ENCODE data around the gene NOL6.

The NOL6 gene

GRCh38 chr9:33437898-33438297 lies 35.8 kb downstream of the NOL6 start:
- Histone ChIP-seq H3K9ac (ENCODE audit: low read length) (no peak overlapping the region), H3K36me3 (ENCODE audit: insufficient read depth, low read length) (no peaks in the 10 kb centered on the region), H3K9me3 (ENCODE audit: low read length) (no peaks in the 10 kb centered on the region), H3K27me3 (ENCODE audit: control insufficient read depth in 1 of 2, insufficient read depth in 2 of 2, low read length in 2 of 2) (peaks cover 0 to 3% of the 10 kb centered on the region in 2 donors), H3K4me1 (ENCODE audit: insufficient read depth, low read length) (no peaks in the 10 kb centered on the region), H3K4me3 (ENCODE audit: low read depth in 1 of 2, low read length in 2 of 2) (no peak overlapping the region), H3K27ac (ENCODE audit: low read depth, low read length) (no peak overlapping the region)

GRCh38 chr9:33437205-33437604 lies 36.5 kb downstream of the NOL6 start:
- no peak overlapping the region for H3K27ac ChIP-seq (ENCODE audit: low read depth, low read length)
- H3K9me3 ChIP-seq (ENCODE audit: low read length) = no peaks in the 10 kb centered on the region

GRCh38 chr9:33436445-33436844 lies 37.3 kb downstream of the NOL6 start:
- H3K27me3 ChIP-seq (ENCODE audit: control insufficient read depth in 1 of 2, insufficient read depth in 2 of 2, low read length in 2 of 2) = peaks cover 0 to 3% of the 10 kb centered on the region in 2 donors
- H3K9ac ChIP-seq (ENCODE audit: low read length) = no peak overlapping the region
- no peak overlapping the region for H3K4me3 ChIP-seq (ENCODE audit: low read depth in 1 of 2, low read length in 2 of 2)
- H3K9me3 ChIP-seq (ENCODE audit: low read length) = no peaks in the 10 kb centered on the region
- no peak overlapping the region for H3K27ac ChIP-seq (ENCODE audit: low read depth, low read length)
- no peaks in the 10 kb centered on the region for H3K4me1 ChIP-seq (ENCODE audit: insufficient read depth, low read length)
- no peaks in the 10 kb centered on the region for H3K36me3 ChIP-seq (ENCODE audit: insufficient read depth, low read length)

More at GRCh38 chr9:33437205-33437604, 36.5 kb downstream of the NOL6 start:
- H3K4me1 ChIP-seq (ENCODE audit: insufficient read depth, low read length) = no peaks in the 10 kb centered on the region
- no peak overlapping the region for H3K4me3 ChIP-seq (ENCODE audit: low read depth in 1 of 2, low read length in 2 of 2)
- H3K27me3 ChIP-seq (ENCODE audit: control insufficient read depth in 1 of 2, insufficient read depth in 2 of 2, low read length in 2 of 2) = peaks cover 0 to 3% of the 10 kb centered on the region in 2 donors
- no peaks in the 10 kb centered on the region for H3K36me3 ChIP-seq (ENCODE audit: insufficient read depth, low read length)
- H3K9ac ChIP-seq (ENCODE audit: low read length) = no peak overlapping the region

GRCh38 chr9:33435821-33436277 lies 37.9 kb downstream of the NOL6 start:
- Histone ChIP-seq H3K36me3 (ENCODE audit: insufficient read depth, low read length) (no peaks in the 10 kb centered on the region), H3K27ac (ENCODE audit: low read depth, low read length) (no peak overlapping the region), H3K27me3 (ENCODE audit: control insufficient read depth in 1 of 2, insufficient read depth in 2 of 2, low read length in 2 of 2) (peaks cover 0 to 3% of the 10 kb centered on the region in 2 donors), H3K9ac (ENCODE audit: low read length) (no peak overlapping the region), H3K4me1 (ENCODE audit: insufficient read depth, low read length) (no peaks in the 10 kb centered on the region), H3K4me3 (ENCODE audit: low read depth in 1 of 2, low read length in 2 of 2) (no peak overlapping the region), H3K9me3 (ENCODE audit: low read length) (no peaks in the 10 kb centered on the region)

- Histone ChIP-seq H3K36me3 (ENCODE audit: insufficient read depth, low read length) (no peaks in the 10 kb centered on the region), H3K4me3 (ENCODE audit: low read depth in 1 of 2, low read length in 2 of 2) (no peak overlapping the region), H3K9me3 (ENCODE audit: low read length) (no peaks in the 10 kb centered on the region), H3K27ac (ENCODE audit: low read depth, low read length) (no peak overlapping the region), H3K9ac (ENCODE audit: low read length) (no peak overlapping the region), H3K27me3 (ENCODE audit: control insufficient read depth in 1 of 2, insufficient read depth in 2 of 2, low read length in 2 of 2) (peaks cover 0 to 3% of the 10 kb centered on the region in 2 donors), H3K4me1 (ENCODE audit: insufficient read depth, low read length) (no peaks in the 10 kb centered on the region)
Measured at GRCh38 chr9:33434317-33435105, 39.2 kb downstream of the NOL6 start.

GRCh38 chr9:33433871-33434270 lies 39.9 kb downstream of the NOL6 start:
- H3K9me3 ChIP-seq (ENCODE audit: low read length) = no peaks in the 10 kb centered on the region
- no peaks in the 10 kb centered on the region for H3K4me1 ChIP-seq (ENCODE audit: insufficient read depth, low read length)
- H3K9ac ChIP-seq (ENCODE audit: low read length) = no peak overlapping the region
- H3K36me3 ChIP-seq (ENCODE audit: insufficient read depth, low read length) = no peaks in the 10 kb centered on the region
- H3K4me3 ChIP-seq (ENCODE audit: low read depth in 1 of 2, low read length in 2 of 2) = no peak overlapping the region
- H3K27ac ChIP-seq (ENCODE audit: low read depth, low read length) = no peak overlapping the region
- H3K27me3 ChIP-seq (ENCODE audit: control insufficient read depth in 1 of 2, insufficient read depth in 2 of 2, low read length in 2 of 2) = peaks cover 0 to 3% of the 10 kb centered on the region in 2 donors

- H3K27me3 ChIP-seq (ENCODE audit: control insufficient read depth in 1 of 2, insufficient read depth in 2 of 2, low read length in 2 of 2) = no peaks in the 10 kb centered on the region
- no peaks in the 10 kb centered on the region for H3K9me3 ChIP-seq (ENCODE audit: low read length)
- no peaks in the 10 kb centered on the region for H3K36me3 ChIP-seq (ENCODE audit: insufficient read depth, low read length)
- H3K9ac ChIP-seq (ENCODE audit: low read length) = no peak overlapping the region
- H3K4me3 ChIP-seq (ENCODE audit: low read depth in 1 of 2, low read length in 2 of 2) = no peak overlapping the region
- H3K4me1 ChIP-seq (ENCODE audit: insufficient read depth, low read length) = no peaks in the 10 kb centered on the region
- H3K27ac ChIP-seq (ENCODE audit: low read depth, low read length) = no peak overlapping the region
Measured at GRCh38 chr9:33431420-33431819, 42.3 kb downstream of the NOL6 start.

- no peak overlapping the region for H3K9ac ChIP-seq (ENCODE audit: low read length)
- no peaks in the 10 kb centered on the region for H3K9me3 ChIP-seq (ENCODE audit: low read length)
- no peaks in the 10 kb centered on the region for H3K4me1 ChIP-seq (ENCODE audit: insufficient read depth, low read length)
- H3K36me3 ChIP-seq (ENCODE audit: insufficient read depth, low read length) = no peaks in the 10 kb centered on the region
- no peak overlapping the region for H3K4me3 ChIP-seq (ENCODE audit: low read depth in 1 of 2, low read length in 2 of 2)
- no peaks in the 10 kb centered on the region for H3K27me3 ChIP-seq (ENCODE audit: control insufficient read depth in 1 of 2, insufficient read depth in 2 of 2, low read length in 2 of 2)
- H3K27ac ChIP-seq (ENCODE audit: low read depth, low read length) = no peak overlapping the region
Measured at GRCh38 chr9:33430942-33431341, 42.8 kb downstream of the NOL6 start.

- Histone ChIP-seq H3K36me3 (ENCODE audit: insufficient read depth, low read length) (no peaks in the 10 kb centered on the region), H3K4me3 (ENCODE audit: low read depth in 1 of 2, low read length in 2 of 2) (no peak overlapping the region), H3K27me3 (ENCODE audit: control insufficient read depth in 1 of 2, insufficient read depth in 2 of 2, low read length in 2 of 2) (no peaks in the 10 kb centered on the region), H3K27ac (ENCODE audit: low read depth, low read length) (no peak overlapping the region), H3K9me3 (ENCODE audit: low read length) (no peaks in the 10 kb centered on the region), H3K9ac (ENCODE audit: low read length) (no peak overlapping the region), H3K4me1 (ENCODE audit: insufficient read depth, low read length) (no peaks in the 10 kb centered on the region)
Measured at GRCh38 chr9:33429256-33429985, 44.3 kb downstream of the NOL6 start.

- H3K9ac ChIP-seq (ENCODE audit: low read length) = no peak overlapping the region
- no peaks in the 10 kb centered on the region for H3K9me3 ChIP-seq (ENCODE audit: low read length)
- no peak overlapping the region for H3K27ac ChIP-seq (ENCODE audit: low read depth, low read length)
- H3K27me3 ChIP-seq (ENCODE audit: control insufficient read depth in 1 of 2, insufficient read depth in 2 of 2, low read length in 2 of 2) = no peaks in the 10 kb centered on the region
- no peaks in the 10 kb centered on the region for H3K4me1 ChIP-seq (ENCODE audit: insufficient read depth, low read length)
- no peaks in the 10 kb centered on the region for H3K36me3 ChIP-seq (ENCODE audit: insufficient read depth, low read length)
- H3K4me3 ChIP-seq (ENCODE audit: low read depth in 1 of 2, low read length in 2 of 2) = no peak overlapping the region
Measured at GRCh38 chr9:33426843-33427293, 46.9 kb downstream of the NOL6 start.

- Histone ChIP-seq H3K27ac (ENCODE audit: low read depth, low read length) (no peak overlapping the region), H3K4me3 (ENCODE audit: low read depth in 1 of 2, low read length in 2 of 2) (no peak overlapping the region), H3K9me3 (ENCODE audit: low read length) (no peaks in the 10 kb centered on the region), H3K27me3 (ENCODE audit: control insufficient read depth in 1 of 2, insufficient read depth in 2 of 2, low read length in 2 of 2) (no peaks in the 10 kb centered on the region), H3K4me1 (ENCODE audit: insufficient read depth, low read length) (no peaks in the 10 kb centered on the region), H3K36me3 (ENCODE audit: insufficient read depth, low read length) (no peaks in the 10 kb centered on the region), H3K9ac (ENCODE audit: low read length) (no peak overlapping the region)
Measured at GRCh38 chr9:33425128-33425533, 48.6 kb downstream of the NOL6 start.

Measured in muscle layer of colon (tissue), 2 donors.